GM12878 (cell line): ENCODE data around the gene ARID5B. TPM values are rescaled to one million over a fixed set of nuclear protein-coding genes. Genes with fewer than 3 reads are reported as not detected.

Source experiments
- BACH1 ChIP-seq: fragments of 450-650 bp; IDR thresholded peaks from 2 replicates; pipeline ENCODE4 v1.6.1; 2017; ENCODE audit warnings: mild to moderate bottlenecking, borderline replicate concordance
- CEBPB ChIP-seq, 2 experiments: fragments of 150-350 bp in 1 of 2; IDR thresholded peaks; 2 replicates each; pipeline ENCODE4 v1.6.1; 2012 to 2014; ENCODE audit warnings: low read depth in 2 of 2, low read length in 2 of 2, borderline replicate concordance in 1 of 2, inconsistent platforms in 1 of 2
- ETV6 ChIP-seq, 2 experiments: fragments of 450-650 bp in 1 of 2; IDR thresholded peaks in 1 of 2; conservative IDR thresholded peaks in 1 of 2; 2 replicates each; pipeline ENCODE4 v1.6.1; 2014; ENCODE audit warnings: antibody characterized with exemption in 1 of 2, borderline replicate concordance in 1 of 2, low read depth in 1 of 2, mild to moderate bottlenecking in 1 of 2, moderate library complexity in 1 of 2
- FOXM1 ChIP-seq: IDR thresholded peaks from 2 replicates; pipeline ENCODE4 v1.6.1; 2012; ENCODE audit warnings: low read depth, mild to moderate bottlenecking, inconsistent platforms, low read length, moderate library complexity
- JUNB ChIP-seq: IDR thresholded peaks from 2 replicates; pipeline ENCODE4 v1.6.1; 2016; ENCODE audit warnings: antibody characterized with exemption, mild to moderate bottlenecking
- NR2F1 ChIP-seq: fragments of 450-650 bp; conservative IDR thresholded peaks from 2 replicates; pipeline ENCODE4 v1.6.1; 2017; ENCODE audit warnings: mild to moderate bottlenecking
- SIN3A ChIP-seq: IDR thresholded peaks from 2 replicates; pipeline ENCODE4 v1.6.1; 2012; ENCODE audit warnings: low read depth, low read length, improper control_type of control experiment
- SMAD5 ChIP-seq: IDR thresholded peaks from 2 replicates; pipeline ENCODE4 v1.6.1; 2016; ENCODE audit warnings: antibody characterized with exemption, low read depth
- SREBF2 ChIP-seq: IDR thresholded peaks from 2 replicates; pipeline ENCODE4 v1.6.1; 2012; ENCODE audit warnings: mild to moderate bottlenecking, low read length
- YY1 ChIP-seq: IDR thresholded peaks from 2 replicates; pipeline ENCODE4 v1.6.1; 2011; ENCODE audit warnings: low read depth, mild to moderate bottlenecking, low read length
- ZNF274 ChIP-seq: IDR thresholded peaks from one replicate; pipeline ENCODE4 v1.8.0; 2011; ENCODE audit not compliant: insufficient read length, insufficient read depth
- ZNF622 ChIP-seq: fragments of 450-650 bp; IDR thresholded peaks from 2 replicates; pipeline ENCODE4 v1.6.1; 2017; ENCODE audit warnings: mild to moderate bottlenecking, inconsistent platforms
- polyA plus RNA-seq, 11 experiments: library from polyadenylated mRNA; depleted of rRNA in 4 of 11; unstranded in 6 of 11; stranded (reverse) in 5 of 11; fragments of >200 nt; fragmentation: Nextera tagmentation in 4 of 11; fragmentation: Illumina TruSeq in 1 of 11; extraction: Ambion mirVana in 4 of 11; extraction: Trizol in 1 of 11; gene quantifications; 1 replicate in 1 of 11; 2 replicates in 10 of 11; pipeline versions ENCODE4 v1.2.1 to v1.2.3, GENCODE V29; 2011 to 2016; ENCODE audit warnings: inconsistent platforms in 2 of 11, missing spikeins in 2 of 11, low read depth in 1 of 11
- total RNA-seq, 4 experiments: library from RNA; depleted of rRNA in 3 of 4; stranded (reverse); fragments of >200 nt in 3 of 4; fragmentation: Illumina TruSeq in 1 of 4; extraction: Trizol in 1 of 4; gene quantifications; 2 replicates each; pipeline versions ENCODE4 v1.2.1 to v1.2.3, GENCODE V29; 2013 to 2021
- TF ChIP-seq, protein P1 (sequence below): IDR thresholded peaks from 2 replicates; pipeline ENCODE4 v1.6.1; 2012; ENCODE audit warnings: mild to moderate bottlenecking, low read depth, low read length
- TF ChIP-seq, protein P2 (sequence below): fragments of 450-650 bp; conservative IDR thresholded peaks from 2 replicates; pipeline ENCODE4 v1.6.1; 2017; ENCODE audit warnings: mild to moderate bottlenecking, moderate library complexity
- TF ChIP-seq, protein P3 (sequence below): fragments of 450-650 bp; formaldehyde crosslinking; IDR thresholded peaks from 2 replicates; pipeline ENCODE4 v1.4.0; 2022; ENCODE audit warnings: mild to moderate bottlenecking, moderate library complexity
- TF ChIP-seq, protein P4 (sequence below): fragments of 450-650 bp; IDR thresholded peaks from 2 replicates; pipeline ENCODE4 v1.6.1; 2018; ENCODE audit warnings: mild to moderate bottlenecking, low read depth, moderate library complexity; ENCODE audit not compliant: partially characterized antibody
- TF ChIP-seq, protein P5 (sequence below): IDR thresholded peaks from 2 replicates; pipeline ENCODE4 v1.6.1; 2011; ENCODE audit warnings: borderline replicate concordance, low read depth, mild to moderate bottlenecking, moderate library complexity, mixed read lengths, low read length; ENCODE audit not compliant: insufficient read depth; ENCODE audit errors: extremely low read length

Gene ARID5B
- total and polyA plus RNA-seq, 10 of the 15 experiments (the other 5 are each of a cell fraction or from before 2014, with no cell fraction given): 2.7 to 8.5 (median 6.1) TPM

DNA sequence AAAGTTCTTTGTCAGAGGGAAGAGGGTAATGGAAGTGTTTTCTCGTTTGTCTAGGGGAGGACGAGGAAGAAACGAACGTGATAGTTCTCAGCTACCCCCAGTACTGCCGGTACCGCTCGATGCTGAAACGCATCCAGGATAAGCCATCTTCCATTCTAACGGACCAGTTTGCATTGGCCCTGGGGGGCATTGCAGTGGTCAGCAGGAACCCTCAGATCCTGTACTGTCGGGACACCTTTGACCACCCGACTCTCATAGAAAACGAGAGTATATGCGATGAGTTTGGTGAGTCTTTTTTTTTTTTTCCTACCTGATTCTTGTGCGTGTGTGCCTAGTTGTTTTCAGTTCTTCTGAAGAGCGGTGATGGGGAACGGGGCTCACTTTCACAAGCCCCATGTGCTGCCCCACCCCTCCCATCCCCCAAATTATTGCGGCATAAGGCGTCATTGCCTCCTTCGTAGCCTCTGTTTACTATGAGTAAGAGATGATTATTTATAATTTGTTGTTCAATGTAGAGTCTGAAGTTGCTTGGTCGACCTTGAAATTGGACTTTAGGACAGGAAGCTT, 98.6 kb downstream of the ARID5B start (continued):
- TF ChIP-seq, protein P1, sequence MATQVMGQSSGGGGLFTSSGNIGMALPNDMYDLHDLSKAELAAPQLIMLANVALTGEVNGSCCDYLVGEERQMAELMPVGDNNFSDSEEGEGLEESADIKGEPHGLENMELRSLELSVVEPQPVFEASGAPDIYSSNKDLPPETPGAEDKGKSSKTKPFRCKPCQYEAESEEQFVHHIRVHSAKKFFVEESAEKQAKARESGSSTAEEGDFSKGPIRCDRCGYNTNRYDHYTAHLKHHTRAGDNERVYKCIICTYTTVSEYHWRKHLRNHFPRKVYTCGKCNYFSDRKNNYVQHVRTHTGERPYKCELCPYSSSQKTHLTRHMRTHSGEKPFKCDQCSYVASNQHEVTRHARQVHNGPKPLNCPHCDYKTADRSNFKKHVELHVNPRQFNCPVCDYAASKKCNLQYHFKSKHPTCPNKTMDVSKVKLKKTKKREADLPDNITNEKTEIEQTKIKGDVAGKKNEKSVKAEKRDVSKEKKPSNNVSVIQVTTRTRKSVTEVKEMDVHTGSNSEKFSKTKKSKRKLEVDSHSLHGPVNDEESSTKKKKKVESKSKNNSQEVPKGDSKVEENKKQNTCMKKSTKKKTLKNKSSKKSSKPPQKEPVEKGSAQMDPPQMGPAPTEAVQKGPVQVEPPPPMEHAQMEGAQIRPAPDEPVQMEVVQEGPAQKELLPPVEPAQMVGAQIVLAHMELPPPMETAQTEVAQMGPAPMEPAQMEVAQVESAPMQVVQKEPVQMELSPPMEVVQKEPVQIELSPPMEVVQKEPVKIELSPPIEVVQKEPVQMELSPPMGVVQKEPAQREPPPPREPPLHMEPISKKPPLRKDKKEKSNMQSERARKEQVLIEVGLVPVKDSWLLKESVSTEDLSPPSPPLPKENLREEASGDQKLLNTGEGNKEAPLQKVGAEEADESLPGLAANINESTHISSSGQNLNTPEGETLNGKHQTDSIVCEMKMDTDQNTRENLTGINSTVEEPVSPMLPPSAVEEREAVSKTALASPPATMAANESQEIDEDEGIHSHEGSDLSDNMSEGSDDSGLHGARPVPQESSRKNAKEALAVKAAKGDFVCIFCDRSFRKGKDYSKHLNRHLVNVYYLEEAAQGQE: no peak
- TF ChIP-seq, protein P2, sequence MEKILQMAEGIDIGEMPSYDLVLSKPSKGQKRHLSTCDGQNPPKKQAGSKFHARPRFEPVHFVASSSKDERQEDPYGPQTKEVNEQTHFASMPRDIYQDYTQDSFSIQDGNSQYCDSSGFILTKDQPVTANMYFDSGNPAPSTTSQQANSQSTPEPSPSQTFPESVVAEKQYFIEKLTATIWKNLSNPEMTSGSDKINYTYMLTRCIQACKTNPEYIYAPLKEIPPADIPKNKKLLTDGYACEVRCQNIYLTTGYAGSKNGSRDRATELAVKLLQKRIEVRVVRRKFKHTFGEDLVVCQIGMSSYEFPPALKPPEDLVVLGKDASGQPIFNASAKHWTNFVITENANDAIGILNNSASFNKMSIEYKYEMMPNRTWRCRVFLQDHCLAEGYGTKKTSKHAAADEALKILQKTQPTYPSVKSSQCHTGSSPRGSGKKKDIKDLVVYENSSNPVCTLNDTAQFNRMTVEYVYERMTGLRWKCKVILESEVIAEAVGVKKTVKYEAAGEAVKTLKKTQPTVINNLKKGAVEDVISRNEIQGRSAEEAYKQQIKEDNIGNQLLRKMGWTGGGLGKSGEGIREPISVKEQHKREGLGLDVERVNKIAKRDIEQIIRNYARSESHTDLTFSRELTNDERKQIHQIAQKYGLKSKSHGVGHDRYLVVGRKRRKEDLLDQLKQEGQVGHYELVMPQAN: no peak
- TF ChIP-seq ETV6 (conservative IDR thresholded peaks at IDR 0.05 in 1 of 2, IDR thresholded peaks at IDR 0.05 in 1 of 2; ENCODE audit: borderline replicate concordance in 1 of 2, low read depth in 1 of 2) (peak in 1 of 2 experiments; percentile 70; a peak in 2 of 4 replicates), YY1 (peak; percentile 83), CEBPB (IDR thresholded peaks at IDR 0.05; ENCODE audit: borderline replicate concordance in 1 of 2, low read depth in 2 of 2, low read length in 2 of 2) (peak; percentile 63 to 66; a peak in 1 of 4 replicates), JUNB (peak; percentile 70), SREBF2 (no peak), SIN3A (no peak), SMAD5 (no peak), NR2F1 (no peak), ZNF622 (no peak), FOXM1 (peak; percentile 97), BACH1 (peak; percentile 79), ZNF274 (no peak)
- TF ChIP-seq, protein P3, sequence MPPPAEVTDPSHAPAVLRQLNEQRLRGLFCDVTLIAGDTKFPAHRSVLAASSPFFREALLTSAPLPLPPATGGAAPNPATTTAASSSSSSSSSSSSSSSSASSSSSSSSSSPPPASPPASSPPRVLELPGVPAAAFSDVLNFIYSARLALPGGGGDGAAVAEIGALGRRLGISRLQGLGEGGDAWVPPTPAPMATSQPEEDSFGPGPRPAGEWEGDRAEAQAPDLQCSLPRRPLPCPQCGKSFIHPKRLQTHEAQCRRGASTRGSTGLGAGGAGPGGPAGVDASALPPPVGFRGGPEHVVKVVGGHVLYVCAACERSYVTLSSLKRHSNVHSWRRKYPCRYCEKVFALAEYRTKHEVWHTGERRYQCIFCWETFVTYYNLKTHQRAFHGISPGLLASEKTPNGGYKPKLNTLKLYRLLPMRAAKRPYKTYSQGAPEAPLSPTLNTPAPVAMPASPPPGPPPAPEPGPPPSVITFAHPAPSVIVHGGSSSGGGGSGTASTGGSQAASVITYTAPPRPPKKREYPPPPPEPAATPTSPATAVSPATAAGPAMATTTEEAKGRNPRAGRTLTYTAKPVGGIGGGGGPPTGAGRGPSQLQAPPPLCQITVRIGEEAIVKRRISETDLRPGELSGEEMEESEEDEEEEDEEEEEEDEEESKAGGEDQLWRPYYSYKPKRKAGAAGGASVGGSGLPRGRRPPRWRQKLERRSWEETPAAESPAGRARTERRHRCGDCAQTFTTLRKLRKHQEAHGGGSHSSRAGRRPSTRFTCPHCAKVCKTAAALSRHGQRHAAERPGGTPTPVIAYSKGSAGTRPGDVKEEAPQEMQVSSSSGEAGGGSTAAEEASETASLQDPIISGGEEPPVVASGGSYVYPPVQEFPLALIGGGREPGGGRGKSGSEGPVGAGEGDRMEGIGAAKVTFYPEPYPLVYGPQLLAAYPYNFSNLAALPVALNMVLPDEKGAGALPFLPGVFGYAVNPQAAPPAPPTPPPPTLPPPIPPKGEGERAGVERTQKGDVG: no peak
- TF ChIP-seq, protein P4, sequence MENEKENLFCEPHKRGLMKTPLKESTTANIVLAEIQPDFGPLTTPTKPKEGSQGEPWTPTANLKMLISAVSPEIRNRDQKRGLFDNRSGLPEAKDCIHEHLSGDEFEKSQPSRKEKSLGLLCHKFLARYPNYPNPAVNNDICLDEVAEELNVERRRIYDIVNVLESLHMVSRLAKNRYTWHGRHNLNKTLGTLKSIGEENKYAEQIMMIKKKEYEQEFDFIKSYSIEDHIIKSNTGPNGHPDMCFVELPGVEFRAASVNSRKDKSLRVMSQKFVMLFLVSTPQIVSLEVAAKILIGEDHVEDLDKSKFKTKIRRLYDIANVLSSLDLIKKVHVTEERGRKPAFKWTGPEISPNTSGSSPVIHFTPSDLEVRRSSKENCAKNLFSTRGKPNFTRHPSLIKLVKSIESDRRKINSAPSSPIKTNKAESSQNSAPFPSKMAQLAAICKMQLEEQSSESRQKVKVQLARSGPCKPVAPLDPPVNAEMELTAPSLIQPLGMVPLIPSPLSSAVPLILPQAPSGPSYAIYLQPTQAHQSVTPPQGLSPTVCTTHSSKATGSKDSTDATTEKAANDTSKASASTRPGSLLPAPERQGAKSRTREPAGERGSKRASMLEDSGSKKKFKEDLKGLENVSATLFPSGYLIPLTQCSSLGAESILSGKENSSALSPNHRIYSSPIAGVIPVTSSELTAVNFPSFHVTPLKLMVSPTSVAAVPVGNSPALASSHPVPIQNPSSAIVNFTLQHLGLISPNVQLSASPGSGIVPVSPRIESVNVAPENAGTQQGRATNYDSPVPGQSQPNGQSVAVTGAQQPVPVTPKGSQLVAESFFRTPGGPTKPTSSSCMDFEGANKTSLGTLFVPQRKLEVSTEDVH: peak; percentile 48
- TF ChIP-seq, protein P5, sequence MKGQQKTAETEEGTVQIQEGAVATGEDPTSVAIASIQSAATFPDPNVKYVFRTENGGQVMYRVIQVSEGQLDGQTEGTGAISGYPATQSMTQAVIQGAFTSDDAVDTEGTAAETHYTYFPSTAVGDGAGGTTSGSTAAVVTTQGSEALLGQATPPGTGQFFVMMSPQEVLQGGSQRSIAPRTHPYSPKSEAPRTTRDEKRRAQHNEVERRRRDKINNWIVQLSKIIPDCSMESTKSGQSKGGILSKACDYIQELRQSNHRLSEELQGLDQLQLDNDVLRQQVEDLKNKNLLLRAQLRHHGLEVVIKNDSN: no peak
